Measurements from ENCODE around the gene IGF2BP2.
"Not testable (repeated sequence)": the region's sequence is repeated elsewhere in the genome, so short reads cannot be mapped to it uniquely, and the experiment has no call there.

The IGF2BP2 gene

DNA sequence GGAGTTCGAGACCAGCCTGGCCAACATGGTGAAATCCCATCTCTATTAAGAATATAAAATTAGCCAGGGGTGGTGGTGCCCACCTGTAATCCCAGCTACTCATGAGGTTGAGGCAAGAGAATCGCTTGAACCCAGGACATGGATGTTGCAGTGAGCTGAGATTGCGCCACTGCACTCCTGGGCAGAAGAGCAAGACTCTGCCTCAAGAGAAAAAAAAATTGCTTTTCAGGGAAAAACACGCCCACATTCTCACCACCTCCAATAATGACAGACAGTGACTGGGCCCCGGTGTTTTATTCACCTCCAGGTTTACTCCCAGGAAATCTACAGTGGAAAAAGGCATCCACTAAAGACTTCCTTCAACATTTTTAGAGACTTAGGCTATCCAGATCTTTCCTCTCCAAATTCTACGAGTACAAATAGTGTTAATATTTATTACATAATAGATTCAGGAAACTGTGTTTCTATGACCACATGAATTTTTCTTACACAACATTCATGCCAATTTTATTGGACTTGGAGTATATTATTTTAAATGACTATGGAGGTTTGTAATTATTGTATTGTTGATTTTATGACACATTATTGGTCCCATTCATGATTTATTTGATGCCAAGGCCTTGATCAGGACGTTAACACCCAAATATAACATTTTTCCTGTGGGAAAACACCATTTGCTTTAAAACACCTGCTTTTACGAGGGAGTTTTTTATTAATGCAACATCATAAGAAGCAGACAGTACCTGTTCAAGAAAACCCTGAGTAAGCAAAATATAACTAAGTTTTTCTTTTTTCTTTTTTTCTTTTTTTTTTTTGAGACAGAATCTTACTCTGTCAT, 26.6 kb downstream of the IGF2BP2 start:
- DNase-seq (ENCODE audit: low read depth), result no peak

DNA sequence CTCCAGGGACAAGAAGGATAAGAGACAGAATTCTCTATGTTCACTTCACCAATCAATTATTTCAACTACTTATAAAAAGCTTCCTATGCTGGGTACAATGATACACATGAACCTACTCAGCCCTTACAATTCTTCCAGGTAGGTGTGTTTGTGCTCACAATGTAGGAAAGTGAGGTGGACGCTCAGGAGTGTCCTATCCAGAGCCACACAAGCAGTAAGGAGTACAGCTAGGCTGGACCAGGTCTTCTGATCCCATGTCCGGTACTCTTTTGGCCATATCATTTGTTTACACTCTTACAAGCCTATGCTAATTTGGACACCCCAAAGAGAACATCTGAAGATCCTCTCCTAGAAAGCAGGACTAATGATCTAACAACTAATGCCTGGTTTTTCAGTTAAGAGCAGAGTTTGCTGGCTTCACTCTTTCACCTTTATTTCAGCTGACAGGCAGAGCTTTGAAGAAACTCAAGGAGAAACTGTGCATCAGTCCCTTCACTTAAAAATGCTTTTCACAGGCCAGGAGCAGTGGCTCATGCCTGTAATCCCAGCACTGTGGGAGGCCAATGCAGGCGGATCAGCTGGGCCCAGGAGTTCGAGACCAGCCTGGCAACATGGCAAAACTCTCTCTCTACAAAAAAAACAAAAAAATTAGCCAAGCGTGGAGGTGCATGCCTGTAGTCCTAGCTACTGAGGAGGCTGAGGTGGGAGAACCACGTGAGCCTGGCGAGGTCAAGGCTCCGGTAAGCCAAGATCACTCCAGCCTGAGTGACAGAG, 27.5 kb downstream of the IGF2BP2 start:
- DNase-seq (ENCODE audit: low read depth), result no peak

DNA sequence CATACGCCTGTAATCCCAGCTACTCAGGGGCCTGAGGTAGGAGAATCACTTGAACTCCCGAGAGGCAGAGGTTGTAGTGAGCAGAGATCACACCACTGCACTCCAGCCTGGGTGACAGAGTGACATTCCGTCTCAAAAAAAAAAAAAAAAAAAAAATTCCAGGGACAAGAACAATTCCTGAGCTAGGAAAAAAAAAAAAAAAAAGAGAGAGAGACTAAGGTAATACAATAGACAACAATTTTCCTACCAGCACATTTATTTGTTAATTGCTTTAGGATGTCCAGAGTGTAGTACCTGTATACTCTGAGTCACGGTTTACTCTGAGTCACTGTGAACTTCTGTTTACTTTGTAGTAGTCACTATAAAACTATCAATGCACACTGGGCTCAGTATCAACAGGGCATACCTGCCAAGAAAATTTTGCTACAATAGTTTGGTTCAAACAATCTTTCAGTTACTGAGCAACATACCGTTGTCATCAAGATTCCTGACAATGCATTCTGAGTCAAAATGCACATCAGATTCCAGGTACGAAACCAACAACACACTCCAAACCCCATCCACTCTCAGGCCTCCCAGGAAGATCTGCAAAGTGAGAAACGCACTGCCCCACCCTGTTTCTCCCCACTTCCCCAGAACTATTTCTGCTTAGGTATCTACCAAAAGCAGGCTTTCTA, 28.3 kb downstream of the IGF2BP2 start:
- no peak for DNase-seq (ENCODE audit: low read depth)

DNA sequence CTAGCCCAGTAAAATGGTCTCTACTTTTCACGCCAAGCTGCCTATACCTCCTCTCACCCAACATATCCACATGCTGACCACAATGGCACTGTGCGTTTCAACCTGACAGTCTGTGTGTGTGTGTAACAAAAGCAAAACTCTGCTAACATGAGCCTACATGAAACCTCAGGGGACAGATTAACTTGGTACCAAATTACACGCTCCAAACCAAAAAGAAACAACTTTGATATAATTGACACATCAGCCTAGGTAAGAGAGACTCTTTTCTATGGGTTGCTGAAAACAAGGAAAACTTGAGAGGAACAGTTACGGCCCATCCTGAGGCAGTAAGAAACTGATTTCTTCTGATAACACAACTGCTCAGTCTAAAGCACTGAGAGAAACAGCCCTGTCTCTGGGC, 31.5 kb downstream of the IGF2BP2 start:
- DNase-seq (ENCODE audit: low read depth), result no peak

DNA sequence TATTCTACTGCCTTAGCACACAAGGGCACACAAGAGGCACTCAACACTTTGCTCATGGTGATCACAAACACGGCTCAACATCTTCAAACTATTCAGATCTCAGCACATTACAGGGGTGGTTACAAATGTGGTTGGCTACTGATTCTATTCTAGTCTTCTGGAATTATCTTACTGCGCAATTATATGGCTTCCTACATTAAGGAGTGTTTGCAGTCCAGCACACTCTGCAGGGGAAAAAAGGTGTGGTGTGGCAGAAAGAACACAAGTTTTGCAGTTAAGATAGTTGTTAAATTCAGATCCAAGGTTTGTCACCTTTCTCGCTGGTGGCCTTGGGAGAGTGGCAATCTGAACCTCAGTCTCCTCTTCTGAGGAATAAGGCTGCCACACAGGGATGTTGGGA, 31.9 kb downstream of the IGF2BP2 start:
- no peak for DNase-seq (ENCODE audit: low read depth)

DNA sequence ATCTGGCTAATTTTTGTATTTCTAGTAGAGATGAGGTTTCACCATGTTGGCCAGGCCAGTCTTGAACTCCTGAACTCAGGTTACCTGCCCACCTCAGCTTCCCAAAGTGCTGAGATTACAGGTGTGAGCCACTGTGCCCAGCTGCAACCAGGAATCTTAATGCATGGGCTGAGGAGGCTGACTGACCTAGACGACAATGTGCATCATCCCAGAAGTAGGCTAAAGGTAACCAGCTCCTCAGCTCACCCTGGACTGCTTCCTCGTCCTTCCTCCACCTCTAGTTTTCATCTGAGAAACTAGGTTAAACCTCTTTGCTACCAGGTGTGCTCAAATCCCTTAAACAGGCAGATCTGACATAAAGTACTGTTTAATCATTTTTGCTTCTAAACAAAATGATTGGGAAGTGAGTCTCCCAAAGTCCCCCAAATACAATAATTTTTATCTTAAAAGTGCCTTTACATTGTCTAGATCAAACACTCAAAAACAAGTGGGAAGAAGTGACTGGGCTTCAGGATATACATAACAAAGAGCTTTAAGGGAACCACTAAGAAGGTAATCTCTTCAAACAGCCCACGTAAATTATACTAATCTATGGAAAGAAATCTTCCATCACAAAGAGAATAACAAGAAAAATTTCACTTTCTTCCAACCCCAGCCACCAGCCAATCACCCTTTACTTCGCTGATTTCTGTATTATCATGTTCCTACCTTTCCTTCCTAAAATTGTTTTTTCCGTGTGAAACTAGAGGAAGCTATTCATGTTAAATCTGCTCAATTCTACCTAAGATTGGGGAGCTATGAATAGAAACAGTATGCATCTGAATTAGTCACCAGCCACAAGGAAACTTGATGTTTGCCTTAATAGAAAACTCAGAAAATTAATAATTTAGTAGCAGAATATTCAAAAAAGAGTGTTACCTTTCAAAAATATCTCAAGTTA, 34.7 kb downstream of the IGF2BP2 start:
- no peak for DNase-seq (ENCODE audit: low read depth)

DNA sequence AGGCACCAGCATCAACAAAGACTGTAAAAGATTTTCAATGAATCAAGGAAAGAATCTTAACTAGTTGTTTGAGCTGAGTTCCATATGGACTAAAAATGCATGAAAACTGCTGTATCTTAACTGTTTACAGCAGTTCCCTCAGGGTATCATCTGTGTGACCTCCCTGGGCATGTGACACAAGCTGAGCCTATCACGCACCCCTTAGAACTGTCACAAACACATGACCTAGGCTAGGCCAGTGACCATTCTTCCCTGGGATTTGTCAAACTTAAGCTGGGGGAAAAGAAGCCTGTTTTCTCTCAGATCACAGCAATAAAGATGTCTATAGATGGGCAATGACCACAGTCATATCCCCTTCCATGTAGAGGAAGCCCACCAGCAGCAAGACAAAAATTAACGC, 35.7 kb downstream of the IGF2BP2 start:
- no peak for DNase-seq (ENCODE audit: low read depth)

DNA sequence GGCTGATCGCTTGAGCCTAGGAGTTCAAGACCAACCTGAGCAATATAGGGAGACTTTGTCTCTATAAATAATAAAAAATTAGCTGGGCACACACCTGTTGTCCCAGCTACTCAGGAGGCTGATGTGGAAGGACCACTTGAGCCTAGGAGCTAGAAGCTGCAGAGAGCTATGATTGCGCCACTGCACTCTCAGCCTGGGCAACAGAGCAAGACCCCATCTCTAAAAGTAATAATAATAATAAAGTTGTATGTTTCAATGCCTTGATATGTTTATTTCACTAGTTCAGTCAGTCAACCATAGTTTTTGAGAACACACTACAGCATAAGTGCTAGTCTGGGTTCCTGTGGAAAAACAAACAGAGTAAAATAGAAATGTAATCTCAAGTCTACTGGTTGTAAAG, 36.5 kb downstream of the IGF2BP2 start:
- DNase-seq (ENCODE audit: low read depth), result no peak

DNA sequence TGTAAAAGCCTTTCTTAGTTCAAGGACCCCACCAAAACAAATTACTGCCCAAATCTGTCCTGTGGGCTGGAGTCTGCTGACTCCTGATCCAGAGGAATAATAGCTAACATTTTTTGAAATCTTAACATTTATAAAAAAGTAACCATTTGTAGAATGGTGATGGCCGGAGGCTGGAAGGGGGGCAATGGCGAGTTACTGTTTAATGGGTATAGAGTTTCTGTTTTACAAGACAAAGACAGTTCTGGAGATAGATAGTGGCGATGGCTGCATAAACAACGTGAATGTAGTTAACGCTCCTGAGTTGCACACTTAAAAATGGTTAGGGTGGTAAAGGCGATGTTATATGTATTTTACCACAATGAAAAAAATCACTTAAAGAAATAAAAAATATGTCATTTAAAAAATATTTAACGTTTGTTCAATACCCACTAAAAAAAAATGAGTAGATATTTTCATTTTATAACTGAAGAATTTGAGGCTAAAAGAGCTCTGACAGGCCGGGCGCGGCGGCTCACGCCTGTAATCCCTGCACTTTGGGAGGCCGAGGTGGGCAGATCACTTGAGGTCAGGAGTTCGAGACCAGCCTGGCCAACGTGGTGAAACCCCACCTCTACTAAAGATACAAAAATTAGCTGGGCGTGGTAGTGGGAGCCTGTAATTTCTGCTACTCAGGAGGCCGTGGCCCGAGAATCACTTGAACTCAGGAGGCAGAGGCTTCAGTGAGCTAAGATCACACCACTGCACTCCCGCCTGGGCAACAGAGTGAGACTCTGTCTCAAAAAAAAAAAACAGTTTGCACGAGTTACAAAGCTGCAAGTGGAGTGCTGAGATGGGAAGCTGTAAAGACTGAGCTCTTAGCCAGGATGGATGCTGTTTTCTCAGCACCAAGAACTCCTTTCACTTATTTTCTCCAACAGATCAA, 37.6 kb downstream of the IGF2BP2 start:
- no peak for DNase-seq (ENCODE audit: low read depth)

DNA sequence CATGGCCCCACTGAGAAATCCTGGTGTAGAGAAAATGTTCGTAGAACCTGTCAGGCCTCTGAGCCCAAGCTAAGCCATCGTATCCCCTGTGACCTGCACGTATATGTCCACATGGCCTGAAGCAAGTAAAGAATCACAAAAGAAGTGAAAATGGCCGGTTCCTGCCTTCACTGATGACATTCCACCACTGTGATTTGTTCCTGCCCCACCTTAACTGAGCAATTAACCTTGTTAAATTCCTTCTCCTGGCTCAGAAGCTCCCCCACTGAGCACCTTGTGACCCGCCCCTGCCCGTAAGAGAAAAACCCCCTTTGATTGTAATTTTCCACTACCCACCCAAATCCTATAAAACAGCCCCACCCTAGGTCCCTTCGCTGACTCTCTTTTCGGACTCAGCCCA, 38.6 kb downstream of the IGF2BP2 start:
- not testable (repeated sequence) for DNase-seq (ENCODE audit: low read depth)

DNA sequence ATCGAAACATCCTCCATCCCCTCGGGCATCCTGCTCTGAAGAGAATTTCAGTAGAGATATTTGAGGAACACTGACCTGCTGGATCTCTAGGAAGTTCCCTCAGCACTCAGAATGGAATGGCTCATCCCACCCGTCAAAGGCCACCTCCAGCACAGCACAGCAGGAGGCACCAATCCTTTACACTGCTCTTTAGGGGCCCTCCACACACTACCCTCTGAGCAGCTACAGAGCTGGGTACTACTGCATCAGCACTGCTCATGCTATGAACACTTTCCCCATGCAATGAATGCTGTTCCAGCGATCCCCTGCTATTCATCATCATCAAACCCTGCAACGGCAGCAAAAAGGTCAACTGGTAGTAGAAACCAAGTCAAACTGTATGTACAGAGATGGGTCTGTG, 40.5 kb downstream of the IGF2BP2 start:
- DNase-seq (ENCODE audit: low read depth), result no peak

DNA sequence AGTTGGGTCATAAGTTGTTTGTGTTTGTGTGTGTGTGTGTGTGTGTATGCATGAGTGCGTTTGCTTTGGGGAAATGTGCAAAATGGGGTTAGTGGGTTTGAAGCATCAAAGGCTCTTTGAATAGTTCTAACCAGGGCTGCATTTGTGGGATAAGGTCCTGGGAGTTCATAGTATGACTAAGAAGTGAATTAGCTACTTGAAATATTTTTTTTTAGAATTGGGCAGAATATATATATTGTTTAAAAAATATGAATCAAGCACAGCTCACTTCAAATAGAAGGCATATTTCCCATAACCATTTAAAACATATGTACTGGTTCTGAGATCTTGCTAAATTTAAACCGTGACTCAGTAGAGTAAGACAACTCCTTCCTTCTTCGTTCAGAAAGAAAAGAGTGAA, 43.1 kb downstream of the IGF2BP2 start:
- DNase-seq (ENCODE audit: low read depth), result no peak

DNA sequence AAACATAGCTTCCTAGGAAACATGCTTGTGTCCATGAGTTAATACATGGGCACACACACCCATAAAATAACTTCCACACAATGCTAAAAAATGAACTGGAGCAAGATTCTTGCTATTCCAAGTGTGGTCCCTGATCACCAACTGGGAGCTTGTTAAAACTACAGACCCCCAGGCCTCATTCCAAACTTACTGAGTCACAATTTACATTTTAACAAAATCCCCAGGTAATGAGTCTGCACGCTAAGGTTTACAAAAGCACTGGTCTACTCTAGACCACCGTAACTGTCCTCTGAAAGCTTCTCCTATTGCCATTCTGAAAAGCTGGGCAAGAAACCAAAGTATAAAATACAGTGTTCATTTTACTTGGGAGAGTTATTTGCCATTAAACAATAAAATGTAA, 45.4 kb downstream of the IGF2BP2 start:
- DNase-seq (ENCODE audit: low read depth), result no peak

DNA sequence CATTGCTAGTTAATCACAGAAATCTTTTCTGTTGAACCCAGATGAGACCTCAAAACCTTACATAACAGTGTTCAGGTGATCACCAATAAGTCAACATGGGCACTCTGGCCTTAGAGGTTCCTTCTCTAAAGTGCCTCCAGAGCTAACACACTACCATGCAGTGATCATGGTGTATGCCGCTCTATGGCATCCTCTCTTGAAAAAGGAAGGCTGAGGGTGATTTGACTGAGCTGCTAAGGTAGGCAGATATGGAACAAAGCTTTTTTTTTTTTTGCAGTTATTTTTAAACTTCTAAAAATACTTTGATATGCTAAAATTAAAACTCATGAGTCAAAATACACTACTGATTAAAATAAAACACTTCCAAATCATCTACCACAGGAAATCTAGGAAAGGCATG, 46.0 kb downstream of the IGF2BP2 start:
- DNase-seq (ENCODE audit: low read depth), result no peak

DNA sequence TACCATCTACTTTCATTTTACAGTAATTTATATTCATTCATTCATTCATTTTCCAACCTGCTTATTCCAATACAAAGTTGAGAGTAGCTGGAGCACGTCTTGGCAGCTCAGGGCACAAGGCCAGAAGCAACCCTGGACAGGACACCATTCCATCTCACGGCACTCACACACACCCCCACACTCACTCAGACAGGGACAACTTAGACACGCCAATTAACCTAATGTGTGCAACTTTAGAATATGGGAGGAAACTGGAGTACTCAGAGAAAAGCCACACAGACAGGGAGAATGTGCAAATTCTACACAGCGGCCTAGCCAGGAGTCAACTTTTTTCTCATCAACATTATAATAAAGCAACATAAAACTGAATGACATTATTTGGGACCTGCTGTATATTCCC, 46.7 kb downstream of the IGF2BP2 start:
- no peak for DNase-seq (ENCODE audit: low read depth)

DNA sequence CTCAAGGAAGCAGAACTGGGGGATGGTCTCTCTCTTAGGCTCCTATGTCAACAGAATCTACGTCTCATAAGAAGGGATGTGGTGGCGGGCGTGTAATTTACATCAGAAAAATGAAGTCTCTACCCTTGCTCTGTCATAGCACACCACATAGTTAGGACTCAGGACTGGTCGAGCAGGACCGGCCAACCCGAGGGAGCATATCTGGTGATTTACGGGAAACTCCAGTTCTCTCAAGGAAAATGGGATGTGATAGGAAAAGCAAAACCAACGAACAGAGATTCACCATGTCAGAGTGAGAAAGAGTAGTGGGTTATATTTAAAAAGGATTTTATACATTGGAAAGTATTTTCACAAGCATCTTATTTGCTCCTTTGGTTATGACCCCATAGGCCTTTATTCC, 54.7 kb downstream of the IGF2BP2 start:
- DNase-seq (ENCODE audit: low read depth), result no peak

DNA sequence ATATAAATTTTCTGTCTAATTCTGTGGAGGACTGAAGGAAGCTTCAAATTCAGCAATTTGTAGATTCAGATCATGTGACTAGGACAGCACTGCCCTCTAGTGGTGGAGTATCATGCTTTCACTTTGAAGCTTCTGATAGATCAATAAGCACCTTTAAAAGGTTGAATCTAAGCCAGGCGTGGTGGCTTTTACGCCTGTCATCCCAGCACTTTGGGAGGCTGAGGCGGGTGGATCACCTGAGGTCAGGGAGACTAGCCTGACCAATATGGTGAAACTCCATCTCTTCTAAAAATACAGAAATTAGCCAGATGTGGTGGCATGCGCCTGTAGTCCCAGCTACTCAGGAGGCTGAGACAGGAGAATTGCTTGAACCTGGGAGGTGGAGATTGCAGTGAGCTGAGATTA, 56.3 kb downstream of the IGF2BP2 start:
- DNase-seq (ENCODE audit: low read depth), result peak; percentile 23

DNA sequence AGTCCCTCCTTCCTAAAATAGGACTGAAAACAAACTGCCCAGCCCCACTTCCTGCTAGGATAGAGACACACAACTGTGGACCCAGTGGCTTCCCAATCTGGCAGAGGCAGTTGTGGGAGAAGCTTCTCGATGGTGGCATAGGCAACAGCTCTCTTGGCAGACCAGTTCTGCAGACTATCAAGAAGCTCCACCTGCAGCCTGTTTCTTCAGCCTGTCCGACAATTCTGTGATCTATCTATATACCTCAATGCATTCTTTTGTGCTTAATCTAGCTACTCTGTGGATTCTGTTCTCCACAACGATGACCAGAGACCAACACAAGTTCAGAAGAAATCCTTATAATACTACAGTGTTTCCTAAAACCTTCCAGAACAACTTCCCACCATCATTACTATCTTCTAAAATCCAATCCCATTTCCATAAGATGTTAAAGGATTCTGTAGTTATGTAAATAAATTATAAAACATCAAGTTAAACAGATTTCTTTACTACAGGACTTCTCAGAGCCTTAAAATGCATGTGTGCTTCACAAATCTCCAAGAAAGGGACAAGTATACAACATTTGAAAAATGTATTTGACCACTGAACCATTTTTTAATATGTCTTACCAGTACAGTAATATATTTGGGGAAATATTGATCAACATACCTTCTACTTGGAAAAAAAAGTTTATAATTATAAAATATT, 57.7 kb downstream of the IGF2BP2 start:
- DNase-seq (ENCODE audit: low read depth), result no peak

DNA sequence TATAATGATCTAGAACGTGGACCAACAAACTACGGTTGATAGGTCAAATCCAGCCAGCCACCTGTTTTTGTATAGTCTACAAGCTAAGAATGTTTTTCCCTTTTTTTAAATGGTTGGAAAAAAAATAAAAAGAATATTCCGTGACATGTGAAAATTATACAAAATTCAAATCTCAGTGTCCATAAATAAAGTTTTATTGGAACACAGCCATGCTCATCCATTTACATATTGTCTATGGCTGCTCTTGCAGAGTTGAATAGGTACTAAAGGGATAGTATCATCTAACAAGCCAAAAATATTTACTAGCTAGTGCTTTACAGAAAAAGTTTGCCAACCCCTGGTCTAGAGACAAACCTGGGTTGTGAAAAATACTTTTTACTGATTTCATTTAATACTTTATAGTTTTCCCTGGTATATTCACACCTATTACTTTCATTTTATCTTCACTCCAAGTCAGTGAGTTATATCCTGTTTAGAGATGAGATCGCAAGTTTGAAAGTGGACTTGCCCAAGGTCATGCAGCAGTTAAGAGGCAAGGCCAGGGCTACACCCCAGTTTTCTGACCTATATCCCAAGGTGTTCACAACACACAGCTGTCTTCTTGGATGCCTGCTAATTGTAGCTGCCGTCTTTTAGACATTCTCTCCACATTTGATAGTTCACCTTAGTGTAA, 58.4 kb downstream of the IGF2BP2 start:
- no peak for DNase-seq (ENCODE audit: low read depth)

DNA sequence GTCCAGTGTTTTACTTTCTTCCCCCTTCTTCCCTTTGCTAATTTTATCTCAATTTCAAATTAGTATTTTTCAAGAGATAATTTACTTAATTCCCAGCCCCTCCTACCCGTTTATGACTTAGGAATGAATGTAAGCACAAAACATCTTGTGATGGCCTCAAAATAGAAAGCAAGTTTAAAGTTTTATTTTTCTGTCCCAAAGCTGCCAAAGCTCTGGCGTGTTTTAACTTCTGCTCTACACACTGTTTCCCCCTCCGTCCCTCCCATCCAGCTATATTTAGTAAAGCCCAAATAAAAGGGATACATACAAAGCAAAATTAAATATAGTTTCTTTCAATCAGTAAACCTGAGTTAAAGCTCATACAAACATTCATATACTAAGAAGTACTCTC, 59.9 kb downstream of the IGF2BP2 start:
- no peak for DNase-seq (ENCODE audit: low read depth)
